Fibroblast of skin of left biceps (primary cell): Measurements from ENCODE around the gene PDE4B.
"Not testable (repeated sequence)": the region's sequence is repeated elsewhere in the genome, so short reads cannot be mapped to it uniquely, and the experiment has no call there.

ENCODE experiments used
- DNase-seq, 2 experiments: peaks; one replicate each; pipeline ENCODE4 v3.0.0-alpha.2; 2013; ENCODE audit warnings: low read depth in 2 of 2

Gene PDE4B

GRCh38 chr1:65814752-65815151 is 22.1 kb downstream of the PDE4B start:
- DNase-seq: no peak

DNA sequence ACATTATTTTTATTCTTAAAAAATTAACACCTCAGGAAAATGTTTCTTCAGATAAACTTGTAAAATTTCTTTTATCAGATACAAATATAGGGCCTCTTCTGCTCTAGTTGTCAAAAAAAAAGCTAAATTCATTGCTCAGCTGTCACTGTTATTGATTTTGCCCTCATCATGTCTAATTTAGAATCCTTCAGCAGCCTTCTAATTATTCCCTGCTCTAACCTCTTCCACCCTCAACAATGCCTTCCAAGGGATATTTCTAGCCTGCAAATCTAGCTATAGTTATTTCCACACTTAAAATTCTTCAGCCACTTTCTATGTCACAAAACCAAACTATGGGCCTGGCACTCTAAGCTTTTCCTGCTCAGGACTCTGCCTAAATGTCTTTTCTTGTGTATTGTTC is 25.2 kb downstream of the PDE4B start:
- no peak for DNase-seq

DNA sequence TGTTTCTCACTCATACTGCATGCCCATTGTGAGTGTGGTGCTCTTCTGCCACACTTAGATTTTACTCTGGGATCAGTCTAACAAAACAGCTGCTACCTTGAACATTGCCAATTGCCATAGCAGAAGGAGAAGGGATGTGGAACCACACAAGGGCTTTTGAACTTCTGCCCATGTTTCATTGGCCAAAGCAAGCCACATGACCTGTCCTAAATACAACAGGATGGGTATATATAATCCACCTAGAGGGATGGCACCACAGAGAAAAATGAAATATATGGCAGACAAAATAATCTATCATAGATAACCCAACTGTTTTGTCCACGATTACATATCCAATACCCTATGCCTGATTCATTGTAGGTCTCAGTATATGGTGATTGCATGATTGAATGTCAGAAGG is 26.3 kb downstream of the PDE4B start:
- DNase-seq: no peak

DNA sequence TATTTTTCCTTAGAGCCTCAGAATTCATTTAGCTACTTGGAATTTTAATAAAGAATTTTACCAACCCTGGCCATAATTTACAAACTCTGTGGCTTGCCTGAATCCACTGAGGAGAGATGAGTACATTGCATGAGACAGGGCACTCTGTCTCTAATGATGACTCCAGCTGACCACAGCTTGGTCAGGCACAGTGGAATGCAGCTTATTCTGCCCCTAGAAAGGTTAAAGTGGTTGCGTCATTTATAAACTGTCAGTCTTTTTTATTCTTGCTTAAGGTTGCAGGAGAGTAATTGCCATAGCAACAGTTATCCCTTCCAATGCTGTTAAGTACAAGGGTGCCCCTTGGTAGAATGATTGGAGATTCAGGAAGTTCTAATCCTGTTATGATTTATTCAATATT is 28.3 kb downstream of the PDE4B start:
- peak; percentile 48 to 56 for DNase-seq

DNA sequence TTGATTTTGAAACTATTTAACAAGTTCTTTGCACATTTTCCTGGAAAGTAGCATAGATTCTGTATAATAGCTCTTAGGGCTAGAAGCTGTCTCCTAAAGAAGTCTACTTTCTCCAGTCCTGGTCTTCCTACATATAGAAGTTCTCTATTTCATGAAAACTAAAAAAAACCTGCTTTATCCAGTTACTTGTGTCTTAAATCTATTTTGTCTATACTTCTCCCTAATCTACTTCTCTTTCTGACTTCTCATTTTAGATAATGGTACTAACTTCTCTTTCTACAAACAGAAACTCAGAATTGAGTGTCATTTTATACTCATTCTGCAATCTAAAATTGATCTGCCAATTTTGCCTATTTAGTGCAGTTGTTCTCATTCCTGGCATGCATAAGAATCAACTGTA is 28.7 kb downstream of the PDE4B start:
- no peak for DNase-seq

DNA sequence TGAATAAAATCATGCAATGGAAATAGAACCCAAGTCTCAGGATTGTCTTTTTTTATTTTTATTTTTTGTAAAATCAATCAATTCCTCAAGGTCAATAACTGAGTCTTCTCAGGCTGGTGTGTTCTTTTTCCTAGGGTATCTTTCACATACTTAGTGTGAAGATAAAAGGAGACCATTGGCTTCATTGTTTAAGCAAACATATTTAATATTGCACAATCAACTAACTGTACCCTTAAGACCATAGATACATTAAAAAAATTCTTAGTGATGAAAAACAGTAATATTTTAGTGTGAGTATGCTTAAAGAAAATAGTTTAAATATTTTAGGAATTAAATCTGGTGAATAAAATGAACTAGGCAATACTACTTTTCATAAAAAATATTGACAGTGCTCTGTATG is 31.4 kb downstream of the PDE4B start:
- no peak for DNase-seq

- peak; percentile 40 to 48 for DNase-seq
Measured at GRCh38 chr1:65825741-65826140, 33.0 kb downstream of the PDE4B start.

DNA sequence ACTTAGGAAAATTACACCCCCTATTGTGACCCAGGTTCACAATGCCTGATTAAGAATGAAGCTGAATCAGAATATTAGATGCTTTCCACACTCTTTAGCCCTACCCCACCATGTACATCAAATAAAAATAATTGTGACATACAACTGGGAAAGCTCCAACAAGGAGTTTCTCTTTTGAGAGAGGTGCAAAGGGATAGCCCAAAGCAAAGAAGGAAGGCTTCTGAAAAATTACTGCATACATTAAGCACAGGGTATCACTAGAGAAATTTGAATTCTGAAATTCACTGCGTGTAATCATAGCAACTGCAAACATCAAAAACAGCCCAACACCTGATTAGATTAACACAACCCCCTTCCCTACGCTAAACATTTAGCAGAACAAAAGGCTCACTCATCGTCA is 34.1 kb downstream of the PDE4B start:
- no peak for DNase-seq

GRCh38 chr1:65827346-65827745 is 34.7 kb downstream of the PDE4B start:
- DNase-seq: no peak

DNA sequence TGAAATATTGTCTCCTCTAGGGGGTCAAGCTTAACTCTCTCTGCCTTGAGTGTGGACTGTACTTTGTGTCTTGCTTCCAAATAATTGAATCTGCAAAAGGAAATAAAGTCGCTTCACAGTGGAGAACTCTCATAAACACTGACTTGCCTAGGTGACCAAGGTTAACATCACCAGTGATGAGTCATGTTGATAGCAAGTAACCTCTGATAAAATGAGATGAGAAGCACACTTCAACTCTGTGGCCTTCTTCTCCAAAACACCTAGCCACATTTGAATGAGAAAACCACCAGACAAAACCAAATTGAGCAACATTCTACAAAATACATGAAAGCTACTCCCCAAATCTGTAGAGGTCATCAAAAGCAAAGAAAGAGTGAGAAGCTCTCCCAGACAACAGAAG is 37.6 kb downstream of the PDE4B start:
- DNase-seq: no peak

DNA sequence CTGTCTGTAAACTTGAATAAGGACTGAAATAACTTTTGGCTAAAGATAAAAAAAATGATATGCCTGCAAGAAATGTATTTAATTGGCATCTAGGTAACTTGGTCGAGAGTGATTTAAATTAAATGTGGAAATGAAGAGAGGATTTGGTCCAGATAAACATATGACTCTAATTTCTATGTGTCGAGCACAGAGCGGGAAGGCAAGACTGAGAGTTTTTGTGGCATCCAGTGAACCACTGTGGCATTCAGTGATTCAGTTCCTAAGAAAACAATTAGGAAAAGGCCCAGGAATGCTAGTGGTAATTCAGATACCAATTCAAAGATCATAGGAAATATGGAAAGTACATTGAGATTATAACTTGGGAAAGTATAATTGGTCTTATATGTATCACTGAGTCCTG is 39.6 kb downstream of the PDE4B start:
- peak in 1 of 2 experiments; percentile 12 for DNase-seq

DNA sequence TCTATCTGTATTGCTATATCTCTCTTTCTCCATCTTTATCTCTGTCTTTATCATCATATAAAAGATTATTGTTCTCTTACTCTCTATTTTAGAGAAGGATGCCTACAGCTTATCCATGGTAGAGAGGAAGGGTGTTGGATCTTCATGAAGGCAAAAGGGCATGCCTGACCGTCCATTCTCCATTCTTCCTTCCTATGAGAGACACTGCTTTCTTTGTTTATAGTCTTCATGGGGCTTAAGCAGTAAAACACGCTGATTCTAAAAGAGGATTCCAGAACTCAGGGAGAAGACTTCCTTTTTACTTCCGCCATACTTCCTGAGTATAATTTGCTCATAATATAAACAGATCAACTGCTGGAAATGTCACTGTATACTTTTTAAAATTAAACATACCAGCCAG is 44.0 kb downstream of the PDE4B start:
- DNase-seq: no peak

DNA sequence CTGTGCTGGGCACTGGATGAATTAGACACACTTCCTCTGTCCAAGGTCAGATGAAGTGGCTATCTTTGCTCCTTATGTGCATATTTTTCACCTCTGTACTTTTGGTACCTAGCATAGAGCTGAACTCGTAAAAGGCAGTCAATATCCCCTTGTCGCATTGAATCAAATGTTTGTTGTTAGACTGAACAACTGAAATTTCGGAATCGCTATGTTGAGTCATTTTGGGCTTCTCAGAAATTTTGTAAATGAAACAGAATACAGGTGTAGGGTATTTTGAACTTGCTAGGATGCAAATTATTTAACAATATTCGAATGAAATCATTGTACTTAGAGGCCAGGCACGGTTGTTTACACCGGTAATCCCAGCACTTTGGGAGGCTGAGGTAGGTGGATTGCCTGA is 48.0 kb downstream of the PDE4B start:
- no peak for DNase-seq

DNA sequence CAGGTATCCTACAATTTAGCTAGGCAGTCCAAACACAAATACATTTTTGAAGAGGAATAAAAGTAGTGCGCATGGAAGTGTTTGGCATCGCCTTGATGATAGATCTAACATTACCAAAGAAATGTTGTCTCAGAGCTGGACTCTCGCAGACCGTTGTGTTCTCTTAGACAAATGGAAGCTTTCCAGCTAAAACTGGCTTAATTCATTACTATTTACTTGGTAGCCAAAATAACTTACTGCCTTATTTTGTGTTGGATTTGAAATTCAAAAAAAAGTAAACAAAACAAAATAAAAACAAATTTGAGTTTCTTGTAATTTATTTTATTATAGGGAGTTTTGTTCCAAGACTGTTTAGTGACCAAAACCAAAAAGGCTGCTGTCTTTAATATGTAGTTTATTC is 51.6 kb downstream of the PDE4B start:
- DNase-seq: no peak

DNA sequence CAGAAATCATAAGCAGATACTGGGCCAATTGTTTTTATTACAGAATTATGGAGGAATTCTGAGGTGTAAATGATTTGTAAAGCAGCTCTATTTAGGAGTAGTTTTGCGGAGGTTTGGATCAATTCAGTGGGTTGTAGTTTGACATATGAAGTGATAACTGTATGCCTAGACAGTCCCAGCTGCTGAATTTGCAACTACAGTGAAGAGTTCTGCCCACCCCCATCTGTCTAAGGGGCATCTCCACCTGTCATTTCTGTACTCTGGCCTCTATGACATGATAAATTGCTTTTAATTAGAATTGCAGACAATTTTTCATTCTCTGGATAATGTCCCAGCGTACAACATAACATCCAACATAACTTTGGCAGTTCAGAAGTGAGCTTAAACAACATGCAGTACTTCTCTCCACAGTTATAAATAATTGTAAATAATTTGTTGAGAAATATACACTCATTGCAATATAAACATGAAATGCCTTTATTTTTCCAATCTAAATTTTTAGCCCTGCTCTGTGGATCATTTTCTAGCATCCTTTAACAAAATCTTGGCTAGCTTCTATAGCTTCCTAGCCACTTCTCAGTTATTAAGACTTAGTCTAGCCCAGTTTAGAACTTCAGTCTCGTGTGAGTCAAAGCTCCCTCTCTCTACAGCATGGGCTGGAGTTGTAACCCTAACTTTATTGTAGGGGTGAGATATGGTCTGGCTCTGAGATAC is 52.3 kb downstream of the PDE4B start:
- DNase-seq: no peak

DNA sequence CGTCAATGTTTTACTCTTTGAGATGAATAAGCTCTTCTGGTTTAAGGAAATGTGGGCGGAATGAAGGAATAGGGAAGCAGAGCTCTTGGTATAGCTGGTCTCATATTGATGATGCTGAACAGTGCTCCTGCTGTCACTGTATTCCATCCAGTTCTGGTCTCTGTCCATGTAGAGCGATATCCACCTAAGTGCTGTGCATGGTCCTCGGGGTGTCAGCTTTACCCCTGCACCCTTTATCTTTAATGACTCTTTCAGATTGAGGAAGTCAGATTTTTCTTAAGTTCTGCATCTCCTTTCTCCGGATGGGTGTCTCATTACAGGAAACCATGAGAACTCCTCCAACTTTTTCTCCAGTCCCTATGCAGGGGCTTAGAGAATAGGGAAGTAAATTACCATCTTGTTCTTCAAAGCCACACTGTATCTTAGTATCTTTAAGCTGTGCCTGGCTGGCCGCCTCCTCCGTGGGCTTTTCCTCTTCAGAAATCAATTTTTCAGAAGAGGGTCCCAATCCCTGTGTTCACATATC is 52.9 kb downstream of the PDE4B start:
- no peak for DNase-seq

DNA sequence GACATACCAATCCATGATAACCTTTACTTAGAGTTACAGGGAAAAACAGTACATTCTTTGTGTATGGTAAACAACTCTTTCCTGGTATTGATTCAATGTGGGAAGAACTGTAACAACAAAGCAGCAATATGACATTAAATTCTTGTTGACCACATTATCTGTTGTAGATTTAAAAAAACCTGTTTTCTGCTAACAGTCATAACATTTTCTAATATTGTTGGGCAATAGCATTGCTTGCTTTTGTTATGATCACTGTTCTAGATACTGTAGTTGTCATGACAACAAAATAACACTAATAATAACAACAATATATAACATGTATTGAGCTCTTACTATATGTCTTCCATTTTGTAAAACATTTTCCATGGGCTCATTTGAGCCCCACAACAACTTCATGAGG is 54.2 kb downstream of the PDE4B start:
- no peak for DNase-seq

- no peak for DNase-seq
Measured at GRCh38 chr1:65850281-65850680, 57.6 kb downstream of the PDE4B start.

- not testable (repeated sequence) for DNase-seq
Measured at GRCh38 chr1:65856591-65856990, 63.9 kb downstream of the PDE4B start.

DNA sequence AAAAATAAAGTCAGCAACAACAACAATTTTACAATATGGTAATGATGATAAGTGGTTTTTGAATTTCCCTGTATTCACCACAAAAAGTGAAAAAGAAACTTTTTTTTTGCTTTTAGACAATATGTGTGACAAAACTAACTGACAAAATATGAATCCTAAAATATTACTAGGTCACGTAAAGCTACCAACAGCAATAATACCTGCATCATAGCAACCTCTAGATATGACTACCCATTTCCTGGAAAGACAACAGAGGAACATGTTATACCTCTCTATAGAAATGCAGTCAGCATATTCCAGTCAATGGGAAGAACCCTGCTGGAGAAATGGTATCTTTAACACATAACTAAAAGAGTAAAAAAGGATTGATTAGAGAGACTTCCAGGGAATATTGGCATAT is 73.7 kb downstream of the PDE4B start:
- DNase-seq: no peak

- DNase-seq: no peak
Measured at GRCh38 chr1:65872301-65872700, 79.6 kb downstream of the PDE4B start.

DNA sequence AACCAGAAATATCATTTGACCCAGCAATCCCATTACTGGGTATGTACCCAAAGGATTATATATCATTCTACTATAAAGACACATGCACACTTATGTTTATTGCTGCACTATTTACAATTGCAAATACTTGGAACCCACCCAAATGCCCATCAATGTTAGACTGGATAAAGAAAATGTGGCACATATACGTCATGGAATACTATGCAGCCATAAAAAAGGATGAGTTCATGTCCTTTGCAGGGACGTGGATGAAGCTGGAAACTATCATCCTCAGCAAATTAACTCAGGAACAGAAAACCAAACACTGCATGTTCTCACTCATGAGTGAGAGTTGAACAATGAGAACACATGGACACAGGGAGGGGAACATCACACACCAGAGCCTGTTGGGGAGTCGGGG is 85.6 kb downstream of the PDE4B start:
- DNase-seq: not testable (repeated sequence)

DNA sequence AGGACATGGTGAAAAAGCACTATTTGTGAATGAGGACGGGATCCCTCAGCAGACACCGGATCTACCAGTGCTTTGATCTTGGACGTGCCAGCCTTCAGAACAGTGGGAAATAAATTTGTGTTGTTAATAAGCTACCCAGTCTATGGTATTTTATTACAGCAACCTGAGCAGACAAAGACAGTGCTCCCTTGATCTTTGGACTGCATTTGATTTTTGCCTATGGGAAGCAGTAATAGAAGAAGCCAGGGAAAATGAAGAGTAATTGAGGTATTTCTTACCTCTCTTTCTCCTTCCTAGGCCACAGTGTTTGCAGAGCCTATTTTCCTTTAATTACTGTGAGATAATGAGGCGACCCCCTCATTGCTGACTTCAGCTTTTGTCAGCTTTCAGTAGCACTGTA is 87.9 kb downstream of the PDE4B start:
- DNase-seq: no peak

GRCh38 chr1:65881067-65881594 is 88.4 kb downstream of the PDE4B start:
- no peak for DNase-seq
